ENCODE results near the gene PNCK.

PNCK gene

GRCh38 chrX:153688506-153688905 is 14.9 kb upstream of the PNCK start:
- TF ChIP-seq CTCF (conservative IDR thresholded peaks at IDR 0.05; ENCODE audit: control insufficient read depth, insufficient read depth, low read depth, low read length) = no peak
- no peak overlapping the region for H3K4me3 ChIP-seq (ENCODE audit: control insufficient read depth, low read depth, low read length)
- DNase-seq (ENCODE audit: low read depth) = no peak

GRCh38 chrX:153688071-153688470 is 14.5 kb upstream of the PNCK start:
- TF ChIP-seq CTCF (conservative IDR thresholded peaks at IDR 0.05; ENCODE audit: control insufficient read depth, insufficient read depth, low read depth, low read length) = no peak
- H3K4me3 ChIP-seq (ENCODE audit: control insufficient read depth, low read depth, low read length) = no peak overlapping the region
- DNase-seq (ENCODE audit: low read depth) = no peak

GRCh38 chrX:153687121-153688039 is 13.8 kb upstream of the PNCK start, which contains the start of gene SLC6A8:
SLC6A8 (plus strand) TSS chrX:153687926; CDS start chrX:153688575, 649 bp downstream.
- DNase-seq (ENCODE audit: low read depth) = peak; percentile 37
- TF ChIP-seq CTCF (conservative IDR thresholded peaks at IDR 0.05; ENCODE audit: control insufficient read depth, insufficient read depth, low read depth, low read length) = peak; percentile 12
- H3K4me3 ChIP-seq (ENCODE audit: control insufficient read depth, low read depth, low read length) = no peak within 1 kb of the TSS

GRCh38 chrX:153686711-153687110 is 13.1 kb upstream of the PNCK start:
- no peak for TF ChIP-seq CTCF (conservative IDR thresholded peaks at IDR 0.05; ENCODE audit: control insufficient read depth, insufficient read depth, low read depth, low read length)
- H3K4me3 ChIP-seq (ENCODE audit: control insufficient read depth, low read depth, low read length) = no peak overlapping the region

GRCh38 chrX:153685751-153686696 is 12.4 kb upstream of the PNCK start:
- no peak for DNase-seq (ENCODE audit: low read depth)
- no peak overlapping the region for H3K4me3 ChIP-seq (ENCODE audit: control insufficient read depth, low read depth, low read length)
- TF ChIP-seq CTCF (conservative IDR thresholded peaks at IDR 0.05; ENCODE audit: control insufficient read depth, insufficient read depth, low read depth, low read length) = no peak

More at GRCh38 chrX:153686711-153687110, 13.1 kb upstream of the PNCK start:
- no peak for DNase-seq (ENCODE audit: low read depth)

GRCh38 chrX:153685156-153685536 is 11.5 kb upstream of the PNCK start:
- H3K4me3 ChIP-seq (ENCODE audit: control insufficient read depth, low read depth, low read length) = no peak overlapping the region
- no peak for TF ChIP-seq CTCF (conservative IDR thresholded peaks at IDR 0.05; ENCODE audit: control insufficient read depth, insufficient read depth, low read depth, low read length)
- no peak for DNase-seq (ENCODE audit: low read depth)
